ENCODE results near the gene KDM6A. TPM values are rescaled to one million over a fixed set of nuclear protein-coding genes. Genes with fewer than 3 reads are reported as not detected.
"Not testable (repeated sequence)": the region's sequence is repeated elsewhere in the genome, so short reads cannot be mapped to it uniquely, and the experiment has no call there.

KDM6A gene
- total and polyA plus RNA-seq, 2 donors (not counting 3 experiments of a cell fraction or from before 2014, with no cell fraction given): 9.0 to 20.6 TPM

GRCh38 chrX:44844204-44844603, 28.8 kb upstream of the KDM6A start:
- Histone ChIP-seq H3K79me2 (ENCODE audit: control insufficient read depth, insufficient read depth, low read length) (no peaks in the 10 kb centered on the region), H3K9me3 (replicated peaks; ENCODE audit: control insufficient read depth, insufficient read depth, low read length) (no peaks in the 10 kb centered on the region), H3K9me1 (replicated peaks; ENCODE audit: control insufficient read depth, extremely low read depth, insufficient read depth, low read length) (no peaks in the 10 kb centered on the region), H3K27me3 (ENCODE audit: control insufficient read depth in 2 of 2, insufficient read depth in 2 of 2, low read length in 2 of 2) (no peaks in the 10 kb centered on the region), H3K9ac (replicated peaks; ENCODE audit: extremely low read depth, insufficient read depth, low read length) (no peak overlapping the region), H3K4me3 (replicated peaks in 1 of 3; ENCODE audit: insufficient read depth in 1 of 3, low read depth in 1 of 3, low read length in 3 of 3) (no peak overlapping the region), H3K27ac (ENCODE audit: insufficient read depth, low read depth, low read length) (no peak overlapping the region), H2AFZ (ENCODE audit: low read depth, low read length) (no peak overlapping the region), H3K4me1 (ENCODE audit: control insufficient read depth, extremely low read depth, insufficient read depth, low read length) (no peaks in the 10 kb centered on the region), H4K20me1 (replicated peaks; ENCODE audit: control insufficient read depth, extremely low read depth, insufficient read depth, low read length) (no peaks in the 10 kb centered on the region), H3K4me2 (ENCODE audit: insufficient read depth, low read length) (no peak overlapping the region), H3K36me3 (ENCODE audit: control insufficient read depth in 2 of 2, extremely low read depth in 1 of 2, insufficient read depth in 2 of 2, low read length in 2 of 2) (no peaks in the 10 kb centered on the region)
- POLR2A ChIA-PET: interaction anchor here (0.5 kb wide), 1 partner anchor 11 kb away, joined by 5 read pairs; no protein-coding TSS in a partner anchor
- CTCF ChIA-PET: no interaction called here
- no peak for TF ChIP-seq POLR2AphosphoS5 (IDR thresholded peaks at IDR 0.05; ENCODE audit: insufficient read depth, low read depth, low read length)
- no peak for TF ChIP-seq MYC (IDR thresholded peaks at IDR 0.05; ENCODE audit: low read depth, low read length)
- no peak for TF ChIP-seq MAX (IDR thresholded peaks at IDR 0.05; ENCODE audit: insufficient read depth, insufficient read length)
- no peak for TF ChIP-seq POLR2A (IDR thresholded peaks at IDR 0.05; ENCODE audit: low read depth, low read length)
- no peak for TF ChIP-seq EZH2 (IDR thresholded peaks at IDR 0.05; ENCODE audit: borderline replicate concordance, low read depth, low read length, severe bottlenecking)
- TF ChIP-seq FOS (IDR thresholded peaks at IDR 0.05; ENCODE audit: borderline replicate concordance, insufficient read depth, low read length): no peak
- no peak for TF ChIP-seq CTCF (IDR thresholded peaks at IDR 0.05; ENCODE audit: extremely low read depth in 1 of 2, insufficient read depth in 1 of 2, low read depth in 1 of 2, low read length in 2 of 2)
- no peak for TF ChIP-seq JUN (IDR thresholded peaks at IDR 0.05; ENCODE audit: borderline replicate concordance, insufficient read depth, insufficient read length, low read depth)
- no peak for TF ChIP-seq GATA2 (IDR thresholded peaks at IDR 0.05; ENCODE audit: insufficient read depth, insufficient read length, low read depth, low read length)
- dilution Hi-C loops (cut with MboI; ENCODE audit: extremely low pct_ligation_motif_present, low sequenced_read_pairs) (no loop called here), intact Hi-C loops (cut with micrococcal nuclease) (no loop called here)
- DNase-seq (ENCODE audit: low read depth, low spot score) (no peak), FAIRE-seq (no peak)
- no TSS peak for BruUV-seq (replicated peaks)

GRCh38 chrX:44850891-44851290, 22.1 kb upstream of the KDM6A start:
- dilution Hi-C loops (cut with MboI; ENCODE audit: extremely low pct_ligation_motif_present, low sequenced_read_pairs); FAIRE-seq; H3K9me3 ChIP-seq (replicated peaks; ENCODE audit: control insufficient read depth, insufficient read depth, low read length); H2AFZ ChIP-seq (ENCODE audit: low read depth, low read length); H3K27ac ChIP-seq (ENCODE audit: insufficient read depth, low read depth, low read length); H4K20me1 ChIP-seq (replicated peaks; ENCODE audit: control insufficient read depth, extremely low read depth, insufficient read depth, low read length); H3K4me1 ChIP-seq (ENCODE audit: control insufficient read depth, extremely low read depth, insufficient read depth, low read length); BruUV-seq (replicated peaks); H3K4me2 ChIP-seq (ENCODE audit: insufficient read depth, low read length); H3K36me3 ChIP-seq (ENCODE audit: control insufficient read depth in 2 of 2, extremely low read depth in 1 of 2, insufficient read depth in 2 of 2, low read length in 2 of 2); POLR2A ChIA-PET; H3K27me3 ChIP-seq (ENCODE audit: control insufficient read depth in 2 of 2, insufficient read depth in 2 of 2, low read length in 2 of 2); intact Hi-C loops (cut with micrococcal nuclease); H3K4me3 ChIP-seq (replicated peaks in 1 of 3; ENCODE audit: insufficient read depth in 1 of 3, low read depth in 1 of 3, low read length in 3 of 3); DNase-seq (ENCODE audit: low read depth, low spot score); H3K9ac ChIP-seq (replicated peaks; ENCODE audit: extremely low read depth, insufficient read depth, low read length); H3K79me2 ChIP-seq (ENCODE audit: control insufficient read depth, insufficient read depth, low read length); H3K9me1 ChIP-seq (replicated peaks; ENCODE audit: control insufficient read depth, extremely low read depth, insufficient read depth, low read length); CTCF ChIA-PET: not testable (repeated sequence)
